Body of pancreas (tissue), 4 donors: ENCODE results near the gene FIGLA. TPM values are rescaled to one million over a fixed set of nuclear protein-coding genes. Genes with fewer than 3 reads are reported as not detected.

ENCODE experiments used
- ATAC-seq: fragments of 150-250 bp; one replicate; pipeline ENCODE4 v1.9.1; 2016
- DNase-seq, 4 donors: peaks; one replicate each; pipeline ENCODE4 v3.0.0-alpha.2; 2019
- H3K27ac ChIP-seq, 4 donors: fragments of 200-600 bp; sonication (generic); 1 replicate in 3 of 4; 2 replicates in 1 of 4; pipeline versions ENCODE4 v1.5.1 to v1.6.1; 2016 to 2019; ENCODE audit warnings: mild to moderate bottlenecking in 1 of 4, mixed read lengths in 1 of 4, moderate library complexity in 1 of 4
- H3K27me3 ChIP-seq, 2 donors: fragments of 200-600 bp; sonication (generic); one replicate each; pipeline ENCODE4 v1.6.0; 2016; ENCODE audit warnings: mild to moderate bottlenecking in 1 of 2
- H3K36me3 ChIP-seq, 2 donors: fragments of 200-600 bp; sonication (generic); replicated peaks in 1 of 2; 2 replicates each; pipeline ENCODE4 v1.5.1; 2016; ENCODE audit warnings: low read depth in 2 of 2; ENCODE audit not compliant: insufficient read depth in 1 of 2
- H3K4me1 ChIP-seq: fragments of 200-600 bp; sonication (generic); one replicate; pipeline ENCODE4 v1.6.0; 2016
- H3K4me3 ChIP-seq, 2 donors: fragments of 200-600 bp; sonication (generic); 1 replicate in 1 of 2; 2 replicates in 1 of 2; pipeline ENCODE4 v1.5.1; 2016 to 2019
- H3K9me3 ChIP-seq, 3 donors: fragments of 200-600 bp; sonication (generic); 1 replicate in 2 of 3; 2 replicates in 1 of 3; pipeline ENCODE4 v1.5.1; 2016
- POLR2A ChIP-seq, 3 donors: fragments of 450-650 bp; IDR thresholded peaks; one replicate each; pipeline ENCODE4 v1.6.1; 2016; ENCODE audit warnings: antibody characterized with exemption in 3 of 3, mild to moderate bottlenecking in 2 of 3
- WGBS, 2 donors: methylation state at CpG; one replicate each; pipeline ENCODE4 v1.1.5; 2017; 5-methylcytosine and 5-hydroxymethylcytosine counted together
- intact Hi-C: fragments of 100-400 bp; cut with DNase I; formaldehyde crosslinking; loops from one replicate; pipeline ENCODE4 v1.15.1; 2023
- total RNA-seq, 2 donors: library from RNA; depleted of rRNA; stranded (reverse); fragments of >200 nt; gene quantifications; one replicate each; pipeline ENCODE4 v1.1.0, GENCODE V29; 2016
- TF ChIP-seq, protein P1 (sequence below), 7 experiments: fragments of 450-650 bp in 4 of 7; fragments of 200-600 bp in 3 of 7; sonication (generic) in 3 of 7; IDR thresholded peaks; one replicate each; pipeline ENCODE4 v1.5.1; 2016 to 2019; ENCODE audit warnings: antibody characterized with exemption in 7 of 7

The FIGLA gene
- total RNA-seq, 2 donors from 2014 or later = not detected

DNA sequence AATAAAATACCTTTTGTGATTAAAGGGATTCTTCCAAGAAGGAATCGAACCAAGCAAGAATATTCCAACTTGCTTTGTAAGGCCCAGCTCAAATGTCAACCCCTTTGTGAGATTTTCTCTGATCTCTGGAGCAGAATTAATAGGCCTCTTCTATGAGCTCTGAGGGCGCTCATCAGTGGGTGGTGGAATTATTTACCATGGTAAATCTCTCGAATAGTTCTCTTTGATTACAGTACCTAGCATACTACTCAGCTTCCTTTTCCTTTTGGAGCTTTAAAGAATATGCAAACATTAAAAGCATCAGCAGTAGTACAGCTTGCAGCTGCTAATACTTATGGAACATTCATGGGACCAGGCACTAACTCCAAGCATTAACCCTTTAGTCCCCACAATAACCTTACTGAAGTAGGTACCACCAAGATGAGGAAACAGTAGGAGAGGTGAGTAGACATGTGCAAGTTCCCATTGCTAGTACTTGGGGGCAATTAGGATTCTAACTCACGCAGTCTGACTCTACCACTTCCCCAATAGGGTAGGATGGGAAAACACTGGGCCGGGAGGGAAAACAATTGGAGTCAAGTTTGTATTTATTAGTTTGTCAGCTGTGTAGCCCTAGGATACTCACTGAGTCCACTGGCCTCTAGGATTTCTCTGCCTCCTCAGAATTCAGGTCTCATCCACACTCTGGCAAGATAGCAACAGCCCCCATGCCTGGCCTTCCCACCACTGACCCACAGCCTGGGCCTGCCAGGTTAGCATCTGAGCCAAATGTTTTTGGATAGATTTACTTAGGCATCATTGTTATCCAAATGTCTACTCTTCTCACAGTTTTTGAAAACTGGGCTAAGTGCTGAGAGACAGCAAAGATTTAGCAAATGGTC, 44.1 kb downstream of the FIGLA start:
- H3K4me1 ChIP-seq = no peaks in the 10 kb centered on the region
- ATAC-seq = no peak
- H3K9me3 ChIP-seq = no peaks in the 10 kb centered on the region
- intact Hi-C loops = no loop called here
- H3K36me3 ChIP-seq = no peaks in the 10 kb centered on the region
- DNase-seq = no peak
- 71 to 74% methylated on average over 5 of the region's 5 CpGs for WGBS, 2 donors
- H3K4me3 ChIP-seq = no peak overlapping the region
- H3K27ac ChIP-seq = no peak overlapping the region
- no peaks in the 10 kb centered on the region for H3K27me3 ChIP-seq
- TF ChIP-seq POLR2A (IDR thresholded peaks at IDR 0.05) = no peak
- TF ChIP-seq, protein P1, sequence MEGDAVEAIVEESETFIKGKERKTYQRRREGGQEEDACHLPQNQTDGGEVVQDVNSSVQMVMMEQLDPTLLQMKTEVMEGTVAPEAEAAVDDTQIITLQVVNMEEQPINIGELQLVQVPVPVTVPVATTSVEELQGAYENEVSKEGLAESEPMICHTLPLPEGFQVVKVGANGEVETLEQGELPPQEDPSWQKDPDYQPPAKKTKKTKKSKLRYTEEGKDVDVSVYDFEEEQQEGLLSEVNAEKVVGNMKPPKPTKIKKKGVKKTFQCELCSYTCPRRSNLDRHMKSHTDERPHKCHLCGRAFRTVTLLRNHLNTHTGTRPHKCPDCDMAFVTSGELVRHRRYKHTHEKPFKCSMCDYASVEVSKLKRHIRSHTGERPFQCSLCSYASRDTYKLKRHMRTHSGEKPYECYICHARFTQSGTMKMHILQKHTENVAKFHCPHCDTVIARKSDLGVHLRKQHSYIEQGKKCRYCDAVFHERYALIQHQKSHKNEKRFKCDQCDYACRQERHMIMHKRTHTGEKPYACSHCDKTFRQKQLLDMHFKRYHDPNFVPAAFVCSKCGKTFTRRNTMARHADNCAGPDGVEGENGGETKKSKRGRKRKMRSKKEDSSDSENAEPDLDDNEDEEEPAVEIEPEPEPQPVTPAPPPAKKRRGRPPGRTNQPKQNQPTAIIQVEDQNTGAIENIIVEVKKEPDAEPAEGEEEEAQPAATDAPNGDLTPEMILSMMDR (IDR thresholded peaks at IDR 0.05) = no peak

- Histone ChIP-seq H3K27ac (no peak overlapping the region), H3K9me3 (no peaks in the 10 kb centered on the region), H3K4me3 (no peak overlapping the region), H3K4me1 (no peaks in the 10 kb centered on the region), H3K36me3 (no peaks in the 10 kb centered on the region), H3K27me3 (no peaks in the 10 kb centered on the region)
- whole genome bisulfite sequencing, 2 donors = 70 to 81% methylated on average over 3 of the region's 3 CpGs
- DNase-seq (no peak), ATAC-seq (no peak)
- TF ChIP-seq, protein P1 (IDR thresholded peaks at IDR 0.05) = no peak
- no peak for TF ChIP-seq POLR2A (IDR thresholded peaks at IDR 0.05)
- intact Hi-C loops = no loop called here
Measured at GRCh38 chr2:70745276-70745825, 45.1 kb downstream of the FIGLA start.

DNA sequence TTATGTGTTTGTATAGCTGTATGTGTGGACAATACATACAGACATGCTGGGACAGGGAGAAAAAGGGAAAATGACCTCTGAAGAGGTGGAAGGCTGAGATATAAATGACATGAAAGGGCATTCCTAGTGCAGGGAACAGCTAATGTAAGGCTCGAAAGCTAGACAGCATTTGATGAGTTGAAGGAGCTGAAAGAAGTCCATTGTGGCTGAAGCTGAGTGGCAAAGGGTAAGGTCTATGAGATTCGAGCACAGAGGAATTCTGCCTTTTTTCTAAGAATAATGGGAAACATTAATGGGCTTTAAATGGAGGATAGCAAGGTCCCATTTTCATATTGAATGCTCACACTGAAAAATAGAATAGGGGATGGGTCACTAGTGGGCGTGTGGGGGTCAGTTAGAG, 46.0 kb downstream of the FIGLA start:
- Histone ChIP-seq H3K27me3 (no peaks in the 10 kb centered on the region), H3K36me3 (no peaks in the 10 kb centered on the region), H3K27ac (no peak overlapping the region), H3K4me3 (no peak overlapping the region), H3K4me1 (no peaks in the 10 kb centered on the region), H3K9me3 (no peaks in the 10 kb centered on the region)
- intact Hi-C loops = no loop called here
- no peak for ATAC-seq
- TF ChIP-seq, protein P1 (IDR thresholded peaks at IDR 0.05) = no peak
- no peak for TF ChIP-seq POLR2A (IDR thresholded peaks at IDR 0.05)
- 64 to 72% methylated on average over 3 of the region's 3 CpGs for WGBS, 2 donors
- DNase-seq = no peak

- H3K4me1 ChIP-seq = no peaks in the 10 kb centered on the region
- ATAC-seq (no peak), DNase-seq (no peak)
- no peaks in the 10 kb centered on the region for H3K27me3 ChIP-seq
- H3K27ac ChIP-seq = no peak overlapping the region
- TF ChIP-seq POLR2A (IDR thresholded peaks at IDR 0.05) = no peak
- TF ChIP-seq, protein P1 (IDR thresholded peaks at IDR 0.05) = no peak
- intact Hi-C loops = no loop called here
- no peak overlapping the region for H3K4me3 ChIP-seq
- H3K9me3 ChIP-seq = no peaks in the 10 kb centered on the region
- H3K36me3 ChIP-seq = no peaks in the 10 kb centered on the region
Measured at GRCh38 chr2:70743677-70744076, 46.8 kb downstream of the FIGLA start.
